GM18868 (cell line): ENCODE data around the gene TMEM59L.
"Not testable (repeated sequence)": the region's sequence is repeated elsewhere in the genome, so short reads cannot be mapped to it uniquely, and the experiment has no call there.

Experiments
- ATAC-seq: cut with Tn5 transposase; IDR thresholded peaks from one replicate; pipeline ENCODE4 v1.9.1; 2021; ENCODE audit warnings: mild to moderate bottlenecking, moderate library complexity; ENCODE audit not compliant: unreplicated experiment

Gene TMEM59L

GRCh38 chr19:18612772-18613588 is at the start of gene TMEM59L:
Gene TMEM59L, plus strand, starts transcription at chr19:18612870. Its CDS starts 89 bp downstream, at chr19:18612959.
- ATAC-seq: no peak

GRCh38 chr19:18566953-18567352 is 45.7 kb upstream of the TMEM59L start:
- no peak for ATAC-seq

- no peak for ATAC-seq
These were observed 44.3 kb upstream of the TMEM59L start for GRCh38 chr19:18568367-18568766.

- peak; percentile 93 for ATAC-seq
These were observed 40.9 kb upstream of the TMEM59L start, which contains the start of gene UBA52 for GRCh38 chr19:18571564-18572344. Gene UBA52, plus strand, starts transcription at chr19:18571857. Its CDS starts 1,444 bp downstream, at chr19:18573301.

- ATAC-seq: no peak
These were observed 37.9 kb upstream of the TMEM59L start for GRCh38 chr19:18574691-18575291.

- no peak for ATAC-seq
These were observed 36.3 kb upstream of the TMEM59L start for GRCh38 chr19:18576383-18576782.

- ATAC-seq: no peak
These were observed 35.2 kb upstream of the TMEM59L start for GRCh38 chr19:18577365-18577914.

- ATAC-seq: no peak
These were observed 32.4 kb upstream of the TMEM59L start for GRCh38 chr19:18580311-18580710.

- ATAC-seq: no peak
These were observed 26.4 kb upstream of the TMEM59L start for GRCh38 chr19:18586306-18586705.

GRCh38 chr19:18587561-18587960 is 25.1 kb upstream of the TMEM59L start:
- no peak for ATAC-seq

- peak; percentile 11 for ATAC-seq
These were observed 24.6 kb upstream of the TMEM59L start for GRCh38 chr19:18587962-18588610.

GRCh38 chr19:18588611-18589379 is 23.9 kb upstream of the TMEM59L start, which contains the start of gene REX1BD:
Gene REX1BD, plus strand, starts transcription at chr19:18588798. Its CDS starts 4 bp downstream, at chr19:18588802.
- ATAC-seq: peak; percentile 79

GRCh38 chr19:18589380-18590272 is 23.0 kb upstream of the TMEM59L start:
- ATAC-seq: peak; percentile 26

- no peak for ATAC-seq
These were observed 22.1 kb upstream of the TMEM59L start for GRCh38 chr19:18590273-18591272.

- no peak for ATAC-seq
These were observed 20.8 kb upstream of the TMEM59L start for GRCh38 chr19:18591735-18592385.

GRCh38 chr19:18592732-18593131 is 19.9 kb upstream of the TMEM59L start:
- not testable (repeated sequence) for ATAC-seq
